ENCODE results near the gene TWIST2. TPM values are rescaled to one million over a fixed set of nuclear protein-coding genes. Genes with fewer than 3 reads are reported as not detected.

TWIST2 gene
- total RNA-seq, 1 donor from 2014 or later, result 2.7 TPM

- Histone ChIP-seq H3K27me3 (ENCODE audit: low read depth) (peaks cover 79% of the 10 kb centered on the region), H3K4me1 (no peaks in the 10 kb centered on the region), H3K36me3 (no peaks in the 10 kb centered on the region), H3K27ac (replicated peaks) (no peak overlapping the region), H3K9me3 (replicated peaks) (peaks cover 33% of the 10 kb centered on the region), H3K4me3 (no peak overlapping the region)
- DNase-seq, result no peak
- no peak for TF ChIP-seq CTCF (IDR thresholded peaks at IDR 0.05; ENCODE audit: borderline replicate concordance)
- intact Hi-C loops (cut with micrococcal nuclease), result no loop called here
Observed at GRCh38 chr2:238821944-238822670, 25.8 kb upstream of the TWIST2 start.

- Histone ChIP-seq H3K4me1 (no peaks in the 10 kb centered on the region), H3K27ac (replicated peaks) (no peak overlapping the region), H3K9me3 (replicated peaks) (peaks cover 42% of the 10 kb centered on the region), H3K4me3 (no peak overlapping the region), H3K27me3 (ENCODE audit: low read depth) (peaks cover 70% of the 10 kb centered on the region), H3K36me3 (no peaks in the 10 kb centered on the region)
- no peak for DNase-seq
- TF ChIP-seq CTCF (IDR thresholded peaks at IDR 0.05; ENCODE audit: borderline replicate concordance), result no peak
- intact Hi-C loops (cut with micrococcal nuclease), result no loop called here
Observed at GRCh38 chr2:238822955-238823354, 24.9 kb upstream of the TWIST2 start.

- no peaks in the 10 kb centered on the region for H3K36me3 ChIP-seq
- no peak for TF ChIP-seq CTCF (IDR thresholded peaks at IDR 0.05; ENCODE audit: borderline replicate concordance)
- intact Hi-C loops (cut with micrococcal nuclease), result no loop called here
- DNase-seq, result no peak
- peaks cover 14% of the 10 kb centered on the region for H3K9me3 ChIP-seq (replicated peaks)
- H3K27me3 ChIP-seq (ENCODE audit: low read depth), result peaks cover 54% of the 10 kb centered on the region
- H3K4me3 ChIP-seq, result no peak overlapping the region
- H3K27ac ChIP-seq (replicated peaks), result no peak overlapping the region
- no peaks in the 10 kb centered on the region for H3K4me1 ChIP-seq
Observed at GRCh38 chr2:238831177-238831576, 16.7 kb upstream of the TWIST2 start.

- Histone ChIP-seq H3K4me1 (no peaks in the 10 kb centered on the region), H3K9me3 (replicated peaks) (no peaks in the 10 kb centered on the region), H3K27me3 (ENCODE audit: low read depth) (peaks cover 90% of the 10 kb centered on the region), H3K27ac (replicated peaks) (no peak overlapping the region), H3K36me3 (no peaks in the 10 kb centered on the region), H3K4me3 (no peak overlapping the region)
- no peak for TF ChIP-seq CTCF (IDR thresholded peaks at IDR 0.05; ENCODE audit: borderline replicate concordance)
- no peak for DNase-seq
- intact Hi-C loops (cut with micrococcal nuclease), result no loop called here
Observed at GRCh38 chr2:238834982-238835381, 12.9 kb upstream of the TWIST2 start.

GRCh38 chr2:238835726-238836301 is 12.1 kb upstream of the TWIST2 start:
- Histone ChIP-seq H3K9me3 (replicated peaks) (no peaks in the 10 kb centered on the region), H3K4me3 (no peak overlapping the region), H3K36me3 (no peaks in the 10 kb centered on the region), H3K27ac (replicated peaks) (no peak overlapping the region), H3K27me3 (ENCODE audit: low read depth) (peaks cover 91% of the 10 kb centered on the region), H3K4me1 (no peaks in the 10 kb centered on the region)
- DNase-seq, result no peak
- intact Hi-C loops (cut with micrococcal nuclease), result no loop called here
- TF ChIP-seq CTCF (IDR thresholded peaks at IDR 0.05; ENCODE audit: borderline replicate concordance), result no peak
